ENCODE data around the gene RHOH. TPM values are rescaled to one million over a fixed set of nuclear protein-coding genes. Genes with fewer than 3 reads are reported as not detected.

Gene RHOH
- total RNA-seq, 1 donor from 2014 or later = 11.2 TPM

- H3K27ac Mint-ChIP-seq = peak overlapping the region; percentile 80
- peak overlapping the region; percentile 72 for H3K4me2 ChIP-seq
Measured at GRCh38 chr4:40199999-40200874, 3.4 kb downstream of the RHOH start.

DNA sequence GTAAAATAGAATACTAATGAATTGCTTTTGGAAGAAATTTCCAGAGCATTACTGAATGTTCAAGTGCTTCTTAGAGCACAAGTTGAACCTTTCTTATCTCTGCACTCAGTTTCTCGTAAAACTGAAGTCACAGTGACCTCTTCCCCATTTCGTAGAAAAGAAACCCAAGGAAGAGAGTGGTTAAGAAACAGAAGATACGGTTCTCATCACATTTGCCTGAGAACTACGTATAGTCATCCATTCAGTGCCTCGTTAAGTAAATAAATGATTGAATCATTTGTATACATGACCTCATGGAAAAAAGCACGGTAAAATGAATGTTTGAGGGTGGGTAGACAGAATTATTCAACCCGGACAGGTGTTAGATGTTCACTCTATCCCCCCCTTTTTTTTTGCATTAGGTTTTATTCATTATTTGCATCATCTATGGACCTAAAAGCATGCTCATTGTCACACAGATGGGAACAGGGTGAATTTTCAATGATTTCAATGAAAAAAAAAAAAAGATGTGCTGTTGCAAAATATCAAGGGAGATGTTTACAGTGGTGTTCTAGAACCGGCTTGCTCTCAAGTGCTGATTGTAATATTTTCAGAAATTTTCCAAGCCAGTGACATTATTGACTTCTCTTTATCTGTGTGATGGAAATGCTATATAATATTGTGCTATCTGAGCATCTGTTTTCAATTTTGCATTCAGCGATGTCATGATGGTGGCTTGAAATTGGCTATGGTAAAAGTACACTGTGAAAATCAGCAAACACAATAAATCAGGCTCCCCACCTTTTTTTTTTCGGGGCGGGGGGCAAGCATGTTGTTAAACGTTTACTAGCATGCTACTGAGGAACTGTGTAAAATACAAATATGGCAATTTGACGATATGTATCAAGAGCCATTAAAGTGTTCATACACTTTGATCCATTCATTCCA, 4.3 kb downstream of the RHOH start:
- H4K20me1 ChIP-seq (ENCODE audit: low read depth) = no peaks in the 10 kb centered on the region
- H3K9ac ChIP-seq = no peak overlapping the region
- no peak overlapping the region for H2AFZ ChIP-seq (replicated peaks)
- no peak for TF ChIP-seq EZH2 (IDR thresholded peaks at IDR 0.05)
- TF ChIP-seq CTCF (IDR thresholded peaks at IDR 0.05) = no peak
- no peak for TF ChIP-seq EZH2phosphoT487 (IDR thresholded peaks at IDR 0.05)
- no peak overlapping the region for H3K4me3 Mint-ChIP-seq
- peaks cover 18% of the 10 kb centered on the region for H3F3A ChIP-seq (ENCODE audit: low read depth)
- no peaks in the 10 kb centered on the region for H3K36me3 ChIP-seq
- H3K27ac ChIP-seq = no peak overlapping the region
- peaks cover 5% of the 10 kb centered on the region for H3K79me2 ChIP-seq (ENCODE audit: low read depth)
- H3K27ac Mint-ChIP-seq = no peak overlapping the region
- no peaks in the 10 kb centered on the region for H3K27me3 ChIP-seq
- no peak overlapping the region for H3K4me2 ChIP-seq
- H3K4me1 ChIP-seq = peaks cover 51% of the 10 kb centered on the region
- DNase-seq (ENCODE audit: low spot score) = no peak
- no peaks in the 10 kb centered on the region for H3K9me3 ChIP-seq (ENCODE audit: low read depth)
- H3K4me1 Mint-ChIP-seq = peaks cover 44% of the 10 kb centered on the region
- H3K27me3 Mint-ChIP-seq (ENCODE audit: insufficient read depth, low read depth) = peaks cover 3% of the 10 kb centered on the region
- peaks cover 9% of the 10 kb centered on the region for H3K36me3 Mint-ChIP-seq
- H3K4me3 ChIP-seq = no peak overlapping the region
- H3K9me3 Mint-ChIP-seq = no peaks in the 10 kb centered on the region

More at GRCh38 chr4:40199999-40200874, 3.4 kb downstream of the RHOH start:
- no peaks in the 10 kb centered on the region for H4K20me1 ChIP-seq (ENCODE audit: low read depth)
- peaks cover 53% of the 10 kb centered on the region for H3K4me1 ChIP-seq
- no peaks in the 10 kb centered on the region for H3K9me3 ChIP-seq (ENCODE audit: low read depth)
- no peak for DNase-seq (ENCODE audit: low spot score)
- peaks cover 27% of the 10 kb centered on the region for H3F3A ChIP-seq (ENCODE audit: low read depth)
- TF ChIP-seq CTCF (IDR thresholded peaks at IDR 0.05) (no peak), EZH2phosphoT487 (IDR thresholded peaks at IDR 0.05) (no peak), EZH2 (IDR thresholded peaks at IDR 0.05) (no peak)
- H3K9ac ChIP-seq = no peak overlapping the region
- no peak overlapping the region for H3K4me3 ChIP-seq
- Mint-ChIP-seq H3K36me3 (peaks cover 9% of the 10 kb centered on the region), H3K4me1 (peaks cover 47% of the 10 kb centered on the region), H3K27me3 (ENCODE audit: insufficient read depth, low read depth) (peaks cover 7% of the 10 kb centered on the region), H3K9me3 (no peaks in the 10 kb centered on the region), H3K4me3 (peak overlapping the region; percentile 82)
- H3K27ac ChIP-seq = no peak overlapping the region
- no peaks in the 10 kb centered on the region for H3K27me3 ChIP-seq
- H2AFZ ChIP-seq (replicated peaks) = no peak overlapping the region
- no peaks in the 10 kb centered on the region for H3K36me3 ChIP-seq
- peaks cover 5% of the 10 kb centered on the region for H3K79me2 ChIP-seq (ENCODE audit: low read depth)

DNA sequence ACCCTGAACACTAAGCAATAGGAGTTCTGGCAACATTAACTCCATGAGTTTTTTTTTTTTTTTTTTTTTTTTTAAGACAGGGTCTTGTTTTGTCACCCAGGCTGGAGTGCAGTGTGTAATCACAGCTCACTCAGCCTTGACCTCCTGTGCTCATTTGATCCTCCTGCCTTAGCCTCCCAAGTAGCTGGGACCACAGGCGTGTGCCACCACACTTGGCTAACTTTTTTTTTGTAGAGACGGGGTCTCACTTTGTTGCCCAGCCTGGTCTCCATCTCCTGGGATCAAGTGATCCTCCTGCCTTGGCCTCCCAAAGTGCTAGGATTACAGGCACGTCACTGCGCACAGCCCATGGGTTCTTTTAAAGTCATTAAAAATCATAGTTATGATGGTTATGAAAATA, 5.1 kb downstream of the RHOH start:
- H4K20me1 ChIP-seq (ENCODE audit: low read depth) = no peaks in the 10 kb centered on the region
- Mint-ChIP-seq H3K9me3 (no peaks in the 10 kb centered on the region), H3K4me1 (peaks cover 40% of the 10 kb centered on the region), H3K27ac (no peak overlapping the region), H3K27me3 (ENCODE audit: insufficient read depth, low read depth) (peaks cover 3% of the 10 kb centered on the region), H3K36me3 (peaks cover 9% of the 10 kb centered on the region), H3K4me3 (no peak overlapping the region)
- no peak for DNase-seq (ENCODE audit: low spot score)
- H3K9ac ChIP-seq = no peak overlapping the region
- H3K36me3 ChIP-seq = no peaks in the 10 kb centered on the region
- H3K4me1 ChIP-seq = peaks cover 44% of the 10 kb centered on the region
- no peak overlapping the region for H3K4me2 ChIP-seq
- H3K9me3 ChIP-seq (ENCODE audit: low read depth) = no peaks in the 10 kb centered on the region
- H3F3A ChIP-seq (ENCODE audit: low read depth) = peaks cover 10% of the 10 kb centered on the region
- H3K4me3 ChIP-seq = no peak overlapping the region
- peaks cover 5% of the 10 kb centered on the region for H3K79me2 ChIP-seq (ENCODE audit: low read depth)
- no peak for TF ChIP-seq EZH2phosphoT487 (IDR thresholded peaks at IDR 0.05)
- TF ChIP-seq EZH2 (IDR thresholded peaks at IDR 0.05) = no peak
- TF ChIP-seq CTCF (IDR thresholded peaks at IDR 0.05) = no peak
- H3K27ac ChIP-seq = no peak overlapping the region
- no peak overlapping the region for H2AFZ ChIP-seq (replicated peaks)
- no peaks in the 10 kb centered on the region for H3K27me3 ChIP-seq
